Cerebellar cortex (tissue), 1 donor: ENCODE measurements around the gene RANBP10.
A peak's percentile ranks its signal among the peaks of the same experiment; 100 is the strongest.

Experiments
- DNase-seq: peaks from one replicate; pipeline ENCODE4 v3.0.0-alpha.2; 2015; ENCODE audit warnings: low spot score

RANBP10 gene

DNA sequence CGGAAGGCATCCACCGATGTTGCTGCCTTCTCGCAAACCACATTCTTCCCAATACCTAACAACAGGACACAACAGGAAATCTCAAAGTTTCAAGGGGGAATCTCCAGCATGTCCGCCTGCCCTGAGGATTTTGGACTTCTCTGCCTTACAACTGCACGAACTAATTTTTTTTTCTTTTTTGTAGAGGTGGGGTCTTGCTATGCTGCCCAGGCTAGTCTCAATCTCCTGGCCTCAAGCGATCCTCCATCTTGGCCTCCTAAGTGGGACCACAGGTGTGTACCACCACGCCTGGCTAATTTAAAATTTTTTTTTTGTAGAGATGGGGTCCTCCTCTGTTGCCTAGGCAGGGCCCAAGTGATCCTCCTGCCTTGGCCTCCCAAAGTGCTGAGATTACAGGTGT is 130.4 kb downstream of the RANBP10 start:
- DNase-seq: no peak

DNA sequence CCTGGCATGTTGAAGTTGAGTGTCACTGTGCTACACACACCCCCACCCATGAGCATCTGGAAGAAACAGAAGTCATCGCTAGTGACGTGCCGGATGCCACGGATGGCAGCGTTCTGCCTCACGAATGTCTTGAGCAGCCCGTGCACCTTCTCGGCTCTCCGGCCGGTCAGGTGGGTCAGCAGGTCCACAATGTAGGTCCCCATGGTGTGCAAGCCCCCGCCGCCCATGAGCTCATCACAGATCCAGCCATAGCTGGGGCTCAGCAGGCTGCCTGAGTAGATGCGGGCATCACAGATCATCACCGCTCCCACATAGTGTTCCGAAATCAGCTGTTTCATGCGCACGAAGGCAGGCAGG is 130.8 kb downstream of the RANBP10 start:
- no peak for DNase-seq

DNA sequence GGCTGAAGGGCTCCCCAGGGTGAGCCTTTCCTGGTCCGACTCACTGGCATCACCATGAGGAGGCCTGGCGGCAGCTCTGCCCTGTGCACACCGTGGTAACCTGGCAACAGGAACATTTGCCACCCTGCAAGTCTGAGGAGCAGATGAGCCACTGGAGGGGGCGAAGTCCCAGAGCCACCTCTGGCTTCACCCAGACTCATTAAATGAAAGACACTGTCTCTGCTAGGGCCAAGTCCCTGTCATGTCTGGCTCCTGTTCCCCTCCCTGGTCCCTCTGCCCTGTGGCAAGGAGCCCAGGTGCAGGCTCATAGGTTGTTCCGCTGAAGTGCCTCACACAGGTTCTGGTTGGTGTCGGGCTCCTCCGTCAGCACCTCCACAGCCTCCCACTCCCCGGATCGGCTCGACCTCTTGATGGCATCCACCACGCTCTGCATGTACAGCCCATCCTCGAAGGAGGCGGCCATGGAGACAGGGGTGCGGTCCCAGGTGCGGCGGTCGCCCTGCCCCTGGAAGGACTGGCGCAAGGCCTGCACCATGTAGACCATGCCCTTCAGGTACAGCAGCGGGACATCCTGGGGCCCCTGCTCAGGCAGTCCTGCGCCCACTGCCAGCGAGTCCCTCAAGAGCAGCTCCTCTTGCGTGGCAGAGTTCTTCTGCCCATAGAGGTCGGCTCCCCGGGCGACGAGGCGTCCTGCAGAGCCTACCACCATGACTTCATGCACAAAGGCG is 131.3 kb downstream of the RANBP10 start:
- no peak for DNase-seq

DNA sequence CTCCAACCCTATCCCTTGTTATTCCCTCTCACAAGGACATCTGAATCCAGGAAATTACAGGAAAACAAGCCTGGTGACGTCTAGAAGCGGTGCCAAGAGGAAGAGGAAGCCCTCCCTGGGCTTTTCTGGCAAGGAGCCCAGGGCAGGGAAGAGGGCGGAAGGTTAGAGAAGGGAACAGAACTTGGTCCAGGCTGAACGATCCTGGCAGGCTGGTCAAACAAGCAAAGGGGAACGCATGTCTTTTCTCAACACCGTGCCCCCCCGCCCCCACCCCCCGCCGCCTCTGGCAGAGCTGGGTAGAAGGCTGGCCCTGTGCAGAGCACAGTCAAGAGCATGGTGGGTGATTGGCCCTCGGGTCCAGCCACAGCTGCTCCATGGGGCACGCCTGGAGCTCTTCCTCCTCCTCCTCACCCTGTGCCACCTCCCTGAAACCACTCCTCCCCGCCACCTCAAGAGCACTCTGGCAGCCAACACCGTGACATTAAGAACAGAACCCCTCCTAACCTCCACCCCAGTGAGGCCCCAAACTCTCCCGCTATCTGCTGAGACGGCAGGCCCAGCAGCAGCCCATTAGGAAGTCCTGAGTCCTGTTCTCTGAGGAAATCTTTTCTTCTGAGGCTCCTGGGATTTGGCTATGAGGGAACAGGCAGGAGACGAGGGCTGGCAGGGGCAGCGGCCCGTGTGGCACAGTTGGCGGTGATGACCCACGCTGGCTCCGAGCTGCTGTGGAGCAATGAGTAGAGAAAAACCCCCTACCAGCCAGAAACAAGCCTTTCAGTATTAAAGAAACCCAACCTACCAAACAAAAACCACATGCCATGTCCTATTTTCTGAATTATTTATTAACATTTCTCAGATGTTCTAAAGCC is 132.4 kb downstream of the RANBP10 start:
- peak; percentile 73 for DNase-seq
